Thyroid gland (tissue), 4 donors: ENCODE measurements around the gene HDGFL2. TPM values are rescaled to one million over a fixed set of nuclear protein-coding genes. Genes with fewer than 3 reads are reported as not detected.
"Not testable (repeated sequence)": the region's sequence is repeated elsewhere in the genome, so short reads cannot be mapped to it uniquely, and the experiment has no call there.

Experiments used
- DNase-seq, 2 donors: peaks; one replicate each; pipeline ENCODE4 v3.0.0-alpha.2; 2019
- H3K27ac ChIP-seq, 3 donors: fragments of 200-600 bp; sonication (generic); 1 replicate in 2 of 3; 2 replicates in 1 of 3; pipeline ENCODE4 v1.5.1; 2016 to 2019; ENCODE audit warnings: mild to moderate bottlenecking in 1 of 3, moderate library complexity in 1 of 3
- H3K27me3 ChIP-seq: fragments of 200-600 bp; sonication (generic); one replicate; pipeline ENCODE4 v1.5.1; 2019
- H3K36me3 ChIP-seq, 2 donors: fragments of 200-600 bp; sonication (generic); one replicate each; pipeline ENCODE4 v1.5.1; 2016 to 2019
- H3K4me1 ChIP-seq, 2 donors: fragments of 200-600 bp; sonication (generic); one replicate each; pipeline ENCODE4 v1.5.1; 2017 to 2019
- H3K4me3 ChIP-seq, 3 donors: fragments of 200-600 bp; sonication (generic); replicated peaks in 1 of 3; 1 replicate in 2 of 3; 2 replicates in 1 of 3; pipeline ENCODE4 v1.5.1; 2016; ENCODE audit warnings: mild to moderate bottlenecking in 1 of 3
- H3K9me3 ChIP-seq: fragments of 200-600 bp; sonication (generic); one replicate; pipeline ENCODE4 v1.5.1; 2017
- POLR2A ChIP-seq, 2 donors: fragments of 450-650 bp; IDR thresholded peaks; one replicate each; pipeline ENCODE4 v1.6.1; 2017; ENCODE audit warnings: antibody characterized with exemption in 2 of 2, mild to moderate bottlenecking in 2 of 2, moderate library complexity in 1 of 2
- WGBS, 2 donors: methylation state at CpG; one replicate each; pipeline ENCODE4 v1.1.5; 2017; 5-methylcytosine and 5-hydroxymethylcytosine counted together
- intact Hi-C: fragments of 100-400 bp; cut with DNase I; formaldehyde crosslinking; loops from one replicate; pipeline ENCODE4 v1.15.1; 2023
- total RNA-seq, 4 donors: library from RNA; depleted of rRNA; stranded (reverse); fragments of >200 nt; gene quantifications; one replicate each; pipeline ENCODE4 v1.2.3, GENCODE V29; 2016
- TF ChIP-seq, protein P1 (sequence below), 6 experiments: fragments of 200-600 bp in 3 of 6; fragments of 450-650 bp in 3 of 6; sonication (generic) in 3 of 6; IDR thresholded peaks; one replicate each; pipeline ENCODE4 v1.5.1; 2016 to 2019; ENCODE audit warnings: antibody characterized with exemption in 6 of 6, mild to moderate bottlenecking in 2 of 6, inconsistent platforms in 1 of 6, moderate library complexity in 1 of 6

The HDGFL2 gene
- total RNA-seq, 4 donors from 2014 or later = 26.5 to 42.3 (median 28.4) TPM

DNA sequence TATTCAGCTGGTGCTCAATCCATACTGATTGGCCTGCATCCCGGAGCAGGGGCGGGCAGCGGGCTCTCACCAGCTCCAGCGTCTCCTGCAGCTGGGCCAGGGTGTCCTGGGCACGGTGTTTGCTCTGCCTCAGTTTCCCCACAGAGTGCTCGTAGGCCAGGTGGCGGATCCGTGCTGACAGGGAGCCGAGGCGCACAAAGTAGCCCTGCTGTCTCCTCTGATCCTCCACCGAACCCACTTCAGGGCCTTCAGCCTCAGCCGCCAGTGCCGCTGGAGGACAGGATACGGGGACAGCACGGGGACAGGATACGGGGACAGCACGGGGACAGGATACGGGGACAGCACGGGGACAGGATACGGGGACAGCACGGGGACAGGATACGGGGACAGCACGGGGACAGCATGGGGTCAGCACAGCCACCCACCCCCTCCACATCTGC, 53.5 kb downstream of the HDGFL2 start:
- Histone ChIP-seq H3K4me3 (no peak overlapping the region), H3K9me3 (no peaks in the 10 kb centered on the region), H3K27me3 (no peaks in the 10 kb centered on the region), H3K4me1 (no peaks in the 10 kb centered on the region), H3K27ac (no peak overlapping the region), H3K36me3 (no peaks in the 10 kb centered on the region)
- TF ChIP-seq POLR2A (IDR thresholded peaks at IDR 0.05) = no peak
- TF ChIP-seq, protein P1, sequence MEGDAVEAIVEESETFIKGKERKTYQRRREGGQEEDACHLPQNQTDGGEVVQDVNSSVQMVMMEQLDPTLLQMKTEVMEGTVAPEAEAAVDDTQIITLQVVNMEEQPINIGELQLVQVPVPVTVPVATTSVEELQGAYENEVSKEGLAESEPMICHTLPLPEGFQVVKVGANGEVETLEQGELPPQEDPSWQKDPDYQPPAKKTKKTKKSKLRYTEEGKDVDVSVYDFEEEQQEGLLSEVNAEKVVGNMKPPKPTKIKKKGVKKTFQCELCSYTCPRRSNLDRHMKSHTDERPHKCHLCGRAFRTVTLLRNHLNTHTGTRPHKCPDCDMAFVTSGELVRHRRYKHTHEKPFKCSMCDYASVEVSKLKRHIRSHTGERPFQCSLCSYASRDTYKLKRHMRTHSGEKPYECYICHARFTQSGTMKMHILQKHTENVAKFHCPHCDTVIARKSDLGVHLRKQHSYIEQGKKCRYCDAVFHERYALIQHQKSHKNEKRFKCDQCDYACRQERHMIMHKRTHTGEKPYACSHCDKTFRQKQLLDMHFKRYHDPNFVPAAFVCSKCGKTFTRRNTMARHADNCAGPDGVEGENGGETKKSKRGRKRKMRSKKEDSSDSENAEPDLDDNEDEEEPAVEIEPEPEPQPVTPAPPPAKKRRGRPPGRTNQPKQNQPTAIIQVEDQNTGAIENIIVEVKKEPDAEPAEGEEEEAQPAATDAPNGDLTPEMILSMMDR (IDR thresholded peaks at IDR 0.05) = no peak
- WGBS, 2 donors = 73 to 82% methylated on average over 12 to 20 of the region's 23 CpGs
- intact Hi-C loops = loop anchor here (10.0 kb wide), 1 partner anchor 261 kb away; no protein-coding TSS in a partner anchor
- no peak for DNase-seq

DNA sequence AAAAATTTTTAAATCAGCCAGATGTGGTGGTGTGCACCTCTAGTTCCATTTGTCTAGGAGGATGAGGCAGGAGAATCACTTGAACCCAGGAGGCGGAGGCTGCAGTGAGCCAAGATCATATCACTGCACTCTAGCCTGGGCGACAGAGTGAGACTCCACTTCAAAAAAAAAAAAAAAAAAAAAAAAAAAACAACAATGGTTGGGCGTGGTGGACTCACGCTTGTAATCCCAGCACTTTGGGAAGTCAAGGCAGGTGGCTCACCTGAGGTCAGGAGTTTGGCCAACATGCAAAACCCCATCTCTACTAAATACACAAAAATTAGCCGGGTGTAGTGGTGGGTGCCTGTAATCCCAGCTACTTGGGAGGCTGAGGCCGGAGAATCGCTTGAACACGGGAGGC, 55.3 kb downstream of the HDGFL2 start:
- intact Hi-C loops = loop anchor here (10.0 kb wide), 1 partner anchor 263 kb away; no protein-coding TSS in a partner anchor
- not testable (repeated sequence) for H3K36me3 ChIP-seq, H3K27ac ChIP-seq, H3K4me3 ChIP-seq, H3K9me3 ChIP-seq, H3K4me1 ChIP-seq, DNase-seq, H3K27me3 ChIP-seq
- 80 to 83% methylated on average over 8 of the region's 8 CpGs for WGBS, 2 donors

DNA sequence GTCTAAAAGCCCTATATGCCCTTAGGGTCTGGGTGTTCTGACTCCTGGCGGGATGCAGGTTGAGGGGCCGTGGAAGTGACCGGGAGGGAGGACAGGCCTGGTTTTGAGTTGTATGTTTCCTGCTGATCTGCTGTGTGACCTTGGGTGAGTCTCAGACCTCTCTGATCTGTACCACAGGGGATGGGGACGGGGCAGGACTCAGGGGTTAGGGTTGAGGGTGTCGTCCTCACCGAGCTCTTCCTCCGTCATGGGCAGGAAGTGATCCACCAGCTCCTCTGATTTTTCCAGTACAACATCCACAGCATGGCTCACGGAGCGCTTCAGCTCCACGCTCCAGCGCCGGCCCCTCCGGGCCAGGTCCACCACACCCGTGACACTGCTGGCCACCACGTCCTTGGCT, 56.7 kb downstream of the HDGFL2 start:
- no peak for DNase-seq
- Histone ChIP-seq H3K4me1 (no peaks in the 10 kb centered on the region), H3K36me3 (no peaks in the 10 kb centered on the region), H3K9me3 (no peaks in the 10 kb centered on the region), H3K27me3 (no peaks in the 10 kb centered on the region), H3K27ac (no peak overlapping the region), H3K4me3 (no peak overlapping the region)
- TF ChIP-seq, protein P1 (IDR thresholded peaks at IDR 0.05) = no peak
- TF ChIP-seq POLR2A (IDR thresholded peaks at IDR 0.05) = no peak
- 72 to 84% methylated on average over 15 of the region's 15 CpGs for WGBS, 2 donors
- intact Hi-C loops = loop anchor here (10.0 kb wide), 1 partner anchor 264 kb away; no protein-coding TSS in a partner anchor

DNA sequence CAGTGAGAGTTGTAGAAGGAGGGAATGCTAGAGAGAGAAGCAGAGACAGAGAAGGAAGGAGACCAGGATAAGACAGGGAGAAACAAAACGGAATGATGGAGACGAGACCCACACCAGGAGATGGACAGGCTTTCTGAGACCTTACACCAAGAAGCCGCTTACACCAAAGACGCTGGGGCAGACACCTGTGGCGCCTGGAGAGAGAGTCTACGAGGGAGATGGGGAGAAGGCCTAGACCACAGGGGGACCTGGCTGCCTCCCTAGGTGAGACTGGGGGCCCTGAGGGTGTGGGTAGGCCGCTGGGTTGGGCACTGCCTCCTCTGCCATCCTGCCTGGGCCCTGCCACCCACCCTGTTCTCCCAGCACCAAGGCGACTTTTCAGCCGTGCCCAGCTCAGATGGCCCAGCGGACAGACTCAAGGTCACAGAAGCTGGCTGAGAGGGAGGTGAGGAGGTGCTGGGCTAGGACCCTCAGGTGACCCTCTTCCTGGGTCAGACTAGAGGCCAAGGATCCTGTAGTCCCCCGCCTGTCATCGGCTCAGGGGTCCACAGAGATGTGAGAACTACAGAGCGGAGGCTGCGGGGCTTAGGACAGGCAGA, 57.9 kb downstream of the HDGFL2 start:
- H3K4me1 ChIP-seq = peaks cover under 1 to 1% of the 10 kb centered on the region in 2 donors
- no peak for DNase-seq
- no peaks in the 10 kb centered on the region for H3K9me3 ChIP-seq
- no peaks in the 10 kb centered on the region for H3K27me3 ChIP-seq
- no peak overlapping the region for H3K27ac ChIP-seq
- intact Hi-C loops = loop anchor here (10.0 kb wide), 1 partner anchor 265 kb away; no protein-coding TSS in a partner anchor
- no peaks in the 10 kb centered on the region for H3K36me3 ChIP-seq
- no peak for TF ChIP-seq POLR2A (IDR thresholded peaks at IDR 0.05)
- TF ChIP-seq, protein P1 (IDR thresholded peaks at IDR 0.05) = no peak
- WGBS, 2 donors = 79 to 82% methylated on average over 14 of the region's 14 CpGs
- H3K4me3 ChIP-seq = no peak overlapping the region

DNA sequence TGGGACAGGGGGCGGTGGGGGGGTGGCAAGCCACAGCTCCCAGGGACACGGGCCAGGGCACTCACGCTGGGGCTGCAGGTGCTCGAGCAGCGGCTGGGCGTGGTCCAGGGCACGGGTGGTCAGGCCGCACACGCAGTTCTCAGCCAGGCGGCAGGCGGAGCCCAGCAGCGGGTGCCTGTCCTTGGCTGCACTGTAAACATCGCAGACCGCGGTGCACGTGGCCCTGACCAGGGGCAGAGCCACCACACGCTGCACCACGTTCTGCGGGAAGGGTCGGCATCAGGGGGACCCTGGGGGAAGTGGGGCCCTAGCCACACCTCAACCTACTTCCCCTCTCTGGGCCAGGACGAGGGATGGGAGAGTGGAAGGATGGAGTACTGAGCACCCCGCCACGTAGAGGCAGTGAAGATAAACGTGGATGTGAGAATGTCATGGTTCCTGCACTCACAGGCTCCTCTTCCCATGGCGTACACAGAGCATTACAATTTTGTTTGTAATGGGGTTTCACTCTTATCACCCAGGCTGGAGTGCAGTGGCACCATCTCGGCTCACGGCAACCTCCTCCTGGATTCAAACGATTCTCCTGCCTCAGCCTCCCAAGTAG, 59.6 kb downstream of the HDGFL2 start:
- TF ChIP-seq POLR2A (IDR thresholded peaks at IDR 0.05) = no peak
- TF ChIP-seq, protein P1 (IDR thresholded peaks at IDR 0.05) = no peak
- no peaks in the 10 kb centered on the region for H3K27me3 ChIP-seq
- DNase-seq = peak; percentile 10 to 14
- peaks cover 8 to 9% of the 10 kb centered on the region in 2 donors for H3K4me1 ChIP-seq
- no peaks in the 10 kb centered on the region for H3K9me3 ChIP-seq
- H3K36me3 ChIP-seq = no peaks in the 10 kb centered on the region
- H3K4me3 ChIP-seq = no peak overlapping the region
- H3K27ac ChIP-seq = no peak overlapping the region
- intact Hi-C loops = no loop called here
- WGBS, 2 donors = 67 to 73% methylated on average over 9 to 18 of the region's 28 CpGs
